HG02571 (cell line): ENCODE measurements around the gene HTR7.
A peak's percentile ranks its signal among the peaks of the same experiment; 100 is the strongest.
"Not testable (repeated sequence)": the region's sequence is repeated elsewhere in the genome, so short reads cannot be mapped to it uniquely, and the experiment has no call there.

Source experiments
- ATAC-seq: cut with Tn5 transposase; IDR thresholded peaks from one replicate; pipeline ENCODE4 v1.9.1; 2021; ENCODE audit warnings: mild to moderate bottlenecking, moderate library complexity; ENCODE audit not compliant: unreplicated experiment

Gene HTR7

DNA sequence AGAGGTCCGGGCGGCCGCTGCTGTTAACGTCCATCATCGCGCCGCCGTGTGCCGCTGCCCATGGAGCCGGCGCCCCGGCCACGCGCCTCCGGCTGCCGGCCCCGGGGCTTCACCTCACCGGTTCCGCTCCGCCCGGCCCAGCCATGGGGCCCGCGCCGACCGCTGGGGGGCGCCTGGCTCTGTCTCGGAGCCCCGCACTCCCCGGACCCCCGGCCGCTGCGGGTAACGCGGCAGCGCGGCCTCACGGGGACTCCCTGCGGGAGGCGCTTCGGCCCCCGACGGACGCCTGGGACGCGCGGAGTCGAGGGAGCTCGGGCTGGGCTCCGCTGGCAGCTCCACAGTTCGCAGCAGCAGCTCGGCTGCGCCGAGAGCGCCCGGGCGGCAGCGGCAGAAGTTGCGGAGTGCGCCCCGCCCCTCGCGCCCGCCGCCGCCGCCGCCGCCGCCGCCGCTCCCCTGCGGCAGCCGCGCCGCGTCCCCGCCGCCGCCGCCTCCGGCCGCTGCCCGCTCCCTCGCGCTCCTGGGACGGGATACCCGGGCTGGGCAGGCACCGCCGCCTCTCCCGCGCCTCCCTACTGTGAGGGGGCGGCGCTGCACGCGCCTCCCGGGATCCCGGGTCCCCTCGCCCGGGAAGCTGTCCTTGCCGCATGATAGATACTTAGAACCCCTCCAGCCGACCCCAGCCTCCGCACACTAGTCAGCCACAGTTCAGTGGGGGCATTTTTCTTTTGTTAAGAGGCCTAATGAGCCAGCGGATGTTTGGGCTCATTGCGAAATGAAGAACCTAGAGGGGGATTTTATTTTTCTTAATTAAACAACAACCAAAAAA lies at the start of gene HTR7:
HTR7 (minus strand) TSS at position 405 of the 826 bp plus-strand sequence; CDS start at position 37, 368 bp downstream.
- ATAC-seq, result peak; percentile 70

DNA sequence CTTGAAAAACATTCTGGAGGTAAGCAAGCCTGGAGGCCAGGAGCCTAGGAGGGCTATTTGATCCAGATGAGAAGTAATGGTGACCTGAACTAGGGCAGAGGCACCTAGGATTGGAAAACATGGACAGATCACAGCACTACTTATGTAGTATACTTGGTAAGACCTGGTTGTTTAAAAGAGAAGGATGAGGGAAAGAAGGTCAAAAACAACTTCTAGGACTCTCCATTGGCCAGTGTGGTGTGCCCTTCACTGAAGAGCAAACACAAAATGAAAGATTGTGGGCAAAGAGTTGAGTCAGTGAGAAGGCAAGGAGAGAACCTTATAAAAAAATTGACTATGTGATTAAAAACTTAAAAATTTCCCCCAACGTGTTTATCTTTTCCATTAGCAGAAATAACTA lies 48.8 kb upstream of the HTR7 start:
- no peak for ATAC-seq

GRCh38 chr10:90905925-90906324 lies 48.1 kb upstream of the HTR7 start:
- ATAC-seq, result no peak

- ATAC-seq, result not testable (repeated sequence)
Observed at GRCh38 chr10:90896916-90897315, 39.1 kb upstream of the HTR7 start.

GRCh38 chr10:90893190-90893589 lies 35.4 kb upstream of the HTR7 start:
- ATAC-seq, result no peak

DNA sequence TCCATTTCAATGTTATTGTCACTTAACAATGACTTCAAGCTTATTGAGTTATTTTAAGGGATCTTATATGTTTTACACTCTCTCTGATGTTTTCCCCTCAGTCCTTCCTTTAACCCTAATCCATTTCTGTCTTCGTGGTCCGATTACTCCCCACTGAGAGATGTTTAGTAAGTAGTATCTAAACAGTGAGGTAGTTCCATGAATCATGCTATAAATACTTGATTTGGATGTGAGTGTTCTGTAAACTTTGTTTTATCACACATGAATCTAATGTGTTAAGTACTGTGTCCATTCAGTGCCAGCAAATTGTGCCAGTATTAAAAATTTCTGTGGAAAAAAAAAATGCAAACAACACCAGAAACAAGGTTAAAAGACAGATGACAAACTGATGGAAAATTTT lies 32.5 kb upstream of the HTR7 start:
- ATAC-seq, result no peak

DNA sequence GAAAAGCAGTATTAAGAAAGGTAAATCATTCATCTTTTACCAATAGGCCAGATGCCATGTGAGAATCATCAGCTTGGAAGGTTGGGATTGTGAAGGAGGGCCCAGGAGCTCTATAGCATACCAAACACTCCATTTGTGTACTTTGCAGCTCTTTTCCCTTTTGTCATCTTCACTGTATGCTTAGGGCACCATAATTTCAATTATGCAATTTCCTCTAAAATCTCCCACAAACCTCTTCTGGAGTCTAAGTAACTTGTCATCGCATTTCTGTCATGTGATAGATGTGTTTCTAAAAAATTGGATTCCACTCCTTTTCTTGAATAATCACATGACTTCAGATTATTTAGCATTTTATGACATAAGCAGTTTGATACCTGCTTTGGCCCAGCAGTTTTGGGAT lies 31.8 kb upstream of the HTR7 start:
- no peak for ATAC-seq

DNA sequence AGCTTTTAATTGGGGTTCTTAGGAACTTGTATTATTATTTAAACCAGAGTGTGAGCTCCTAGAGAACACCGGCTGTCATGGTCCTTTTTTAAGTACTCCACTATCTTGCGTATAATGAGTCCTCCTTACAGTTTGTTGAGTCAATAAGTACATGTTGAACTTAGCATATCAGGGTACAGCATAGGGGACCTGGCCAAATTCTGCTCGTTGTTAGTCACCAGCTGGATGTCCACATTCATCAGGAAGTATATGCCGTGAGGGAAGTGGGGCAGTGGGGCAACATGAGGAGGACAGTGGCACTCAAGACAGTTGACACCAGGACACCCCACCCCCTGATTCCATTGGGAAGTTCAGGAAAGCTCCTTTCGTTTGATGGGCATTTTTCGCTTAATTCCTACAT lies 30.5 kb upstream of the HTR7 start:
- no peak for ATAC-seq

DNA sequence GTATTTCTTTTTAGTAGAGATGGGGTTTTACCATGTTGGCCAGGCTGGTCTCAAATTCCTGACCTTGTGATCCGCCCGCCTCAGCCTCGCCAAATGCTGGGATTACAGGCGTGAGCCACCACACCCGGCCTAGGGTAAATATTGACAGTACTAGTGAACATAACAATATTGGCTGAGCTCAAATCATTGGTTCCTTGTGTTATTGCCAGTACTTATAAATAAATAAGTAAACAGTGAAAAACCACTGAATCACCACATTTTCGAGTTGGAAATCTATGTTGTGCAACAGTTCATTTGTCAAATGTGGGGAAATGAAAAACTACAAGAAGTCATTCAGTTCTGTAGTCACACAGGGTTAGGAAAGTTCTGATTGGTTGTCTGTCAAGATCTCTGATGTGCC lies 29.7 kb upstream of the HTR7 start:
- no peak for ATAC-seq

GRCh38 chr10:90885176-90885575 lies 27.3 kb upstream of the HTR7 start:
- ATAC-seq, result no peak

GRCh38 chr10:90884431-90884830 lies 26.6 kb upstream of the HTR7 start:
- no peak for ATAC-seq

DNA sequence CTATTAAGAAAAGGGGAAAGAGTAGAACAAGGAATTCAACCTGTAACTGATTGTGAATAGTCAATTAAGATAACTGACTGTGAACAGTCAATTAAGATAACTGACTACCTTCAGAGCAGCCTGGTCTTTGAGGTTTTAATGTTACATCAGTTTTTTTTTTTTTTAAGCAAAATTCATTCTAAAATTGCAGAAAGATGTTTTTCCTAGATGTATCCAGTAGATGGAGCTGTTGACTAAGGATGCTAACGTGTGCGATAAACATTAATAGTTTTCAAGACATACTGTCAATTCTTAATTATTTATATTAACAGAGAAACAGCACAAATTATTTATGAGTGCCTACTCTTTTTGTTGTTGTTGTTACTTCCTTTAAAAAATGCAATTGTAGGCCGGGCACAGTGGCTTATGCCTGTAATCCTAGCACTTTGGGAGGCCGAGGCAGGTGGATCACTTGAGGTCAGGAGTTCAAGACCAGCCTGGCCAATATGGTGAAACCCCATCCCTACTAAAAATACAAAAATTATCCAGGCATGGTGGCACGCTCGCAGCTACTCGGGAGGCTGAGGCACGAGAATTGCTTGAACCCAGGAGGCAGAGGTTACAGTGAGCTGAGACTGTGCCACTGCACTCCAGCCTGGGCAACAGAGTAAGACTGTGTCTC lies 22.4 kb upstream of the HTR7 start:
- not testable (repeated sequence) for ATAC-seq

GRCh38 chr10:90879062-90879461 lies 21.2 kb upstream of the HTR7 start:
- no peak for ATAC-seq

DNA sequence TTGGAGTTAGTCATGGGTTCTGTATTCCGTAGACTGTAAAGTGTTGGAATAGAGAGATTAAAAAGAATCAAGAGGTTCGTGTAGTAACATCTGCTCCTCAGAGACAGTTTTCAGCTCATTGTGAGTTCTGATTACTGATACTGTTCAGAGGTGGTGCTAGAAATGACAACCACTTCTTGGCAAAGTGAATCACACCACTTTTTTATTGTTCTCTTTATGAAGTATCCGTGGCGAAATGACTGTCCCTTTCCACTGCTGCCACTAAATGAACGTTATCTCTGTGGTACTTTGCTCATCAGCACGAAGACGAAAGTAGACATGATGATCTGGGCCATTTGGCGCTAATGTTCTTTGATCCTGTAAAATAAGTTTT lies 14.8 kb upstream of the HTR7 start:
- ATAC-seq, result no peak

DNA sequence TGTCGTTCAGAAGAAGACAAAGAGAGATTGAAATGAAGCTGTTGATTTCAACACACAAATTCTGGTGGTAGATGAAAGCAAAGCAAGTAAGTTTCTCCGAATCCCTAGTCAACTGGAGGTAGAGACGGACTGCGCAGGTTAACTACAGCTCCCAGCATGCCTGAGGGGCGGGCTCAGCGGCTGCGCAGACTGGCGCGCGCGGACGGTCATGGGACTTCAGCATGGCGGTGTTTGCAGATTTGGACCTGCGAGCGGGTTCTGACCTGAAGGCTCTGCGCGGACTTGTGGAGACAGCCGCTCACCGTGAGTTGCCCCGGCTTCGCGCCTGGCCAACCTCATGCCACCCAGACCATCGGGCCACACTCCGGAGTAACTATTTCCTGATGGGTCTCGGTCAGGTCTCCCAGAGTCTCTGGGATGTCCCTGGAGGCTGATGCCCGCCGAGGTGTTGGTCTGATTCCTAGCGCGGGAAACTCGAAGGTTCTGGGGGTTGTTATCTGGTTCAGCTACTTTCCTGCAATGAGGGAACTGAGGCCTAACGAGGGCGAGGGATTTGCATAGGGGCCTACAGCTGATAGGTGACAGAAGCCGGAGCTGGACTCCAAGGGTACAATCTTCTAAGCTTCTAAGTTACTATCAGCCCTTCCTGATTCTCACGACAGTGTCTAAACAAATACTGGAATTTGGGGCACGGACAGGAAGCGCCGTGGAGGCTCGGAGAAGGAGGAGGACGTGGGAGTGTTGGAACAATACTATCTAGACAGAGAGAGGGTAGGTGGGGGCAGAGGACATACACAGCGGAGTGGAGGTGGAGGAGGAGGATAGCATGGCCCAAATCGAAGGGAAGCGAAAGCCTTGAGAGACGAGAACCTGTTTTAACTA lies 14.2 kb upstream of the HTR7 start, which contains the start of gene RPP30:
RPP30 (plus strand) TSS at position 209 of the 882 bp plus-strand sequence; CDS start at position 222, 13 bp downstream.
- peak; percentile 98 for ATAC-seq

GRCh38 chr10:90871279-90871765 lies 13.5 kb upstream of the HTR7 start:
- peak; percentile 64 for ATAC-seq

DNA sequence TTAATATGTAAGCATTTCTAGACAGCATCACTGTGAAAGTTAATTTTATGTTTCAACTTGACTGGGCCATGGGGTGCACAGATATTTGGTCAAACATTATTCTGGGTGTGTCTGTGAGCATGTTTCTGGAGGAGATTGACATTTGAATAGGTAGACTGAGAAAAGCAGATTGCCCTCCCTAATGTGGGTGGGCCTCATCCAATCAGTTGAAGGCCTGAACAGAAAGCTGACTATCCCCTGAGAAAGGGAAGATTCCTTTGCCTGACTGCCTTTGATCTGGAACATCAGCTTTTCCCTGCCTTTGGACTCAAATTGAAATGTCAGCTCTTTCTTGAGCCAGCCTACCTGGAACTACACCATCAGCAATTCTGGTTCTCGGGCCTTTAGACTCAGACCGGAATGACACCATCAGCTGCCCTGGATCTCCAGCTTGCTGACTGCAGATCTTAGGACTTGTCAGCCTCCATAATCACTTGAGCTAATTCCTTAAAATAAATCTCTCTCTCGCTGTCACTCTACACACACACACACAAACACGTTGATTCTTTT lies 8.3 kb upstream of the HTR7 start:
- ATAC-seq, result no peak

DNA sequence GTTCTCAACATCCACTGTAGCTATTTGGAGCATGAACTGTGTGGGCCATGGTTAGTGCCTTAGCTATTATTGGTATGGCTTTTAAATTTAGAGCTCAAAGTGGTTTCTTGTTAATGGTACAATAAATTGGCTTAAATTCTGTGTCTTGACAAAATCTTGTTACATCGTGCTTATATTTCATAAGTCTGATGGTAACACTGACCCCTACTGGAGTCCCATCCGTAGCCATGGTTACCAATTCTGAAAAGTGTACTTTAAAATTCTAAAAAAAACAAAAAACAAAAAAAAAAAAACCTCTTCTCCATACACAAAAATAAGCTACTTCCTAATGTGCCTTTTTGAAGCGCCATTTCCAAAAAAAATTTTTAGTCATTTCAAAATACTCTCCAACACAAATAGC lies 7.6 kb upstream of the HTR7 start:
- ATAC-seq, result no peak

DNA sequence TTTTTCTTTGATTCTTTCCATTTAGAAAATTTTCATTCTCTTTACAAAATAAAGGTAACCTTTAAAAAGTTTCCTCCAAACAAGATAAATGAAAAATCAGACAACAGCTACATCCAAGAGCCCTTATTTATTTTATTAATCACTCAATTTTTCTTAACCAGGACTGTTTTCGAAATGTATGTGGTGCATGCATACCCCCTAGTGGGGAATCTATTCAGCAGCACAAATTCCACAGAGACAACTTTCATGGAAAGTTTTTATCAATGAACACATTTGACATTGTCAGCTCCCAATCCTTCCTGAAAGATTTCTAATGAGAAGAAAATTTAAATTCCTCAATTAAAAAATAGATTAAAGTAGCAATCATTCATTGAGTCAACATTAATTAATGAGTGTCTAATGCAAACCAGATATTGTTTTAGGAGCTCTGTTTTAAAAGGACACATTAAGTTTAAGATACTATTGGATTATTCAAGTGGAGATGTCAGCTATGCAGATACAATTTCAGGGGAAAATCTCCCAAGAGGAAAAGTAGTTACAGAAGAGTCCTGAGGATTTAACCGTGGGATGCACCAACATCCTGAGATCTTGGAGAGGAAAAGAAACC lies 5.2 kb upstream of the HTR7 start:
- ATAC-seq, result no peak

DNA sequence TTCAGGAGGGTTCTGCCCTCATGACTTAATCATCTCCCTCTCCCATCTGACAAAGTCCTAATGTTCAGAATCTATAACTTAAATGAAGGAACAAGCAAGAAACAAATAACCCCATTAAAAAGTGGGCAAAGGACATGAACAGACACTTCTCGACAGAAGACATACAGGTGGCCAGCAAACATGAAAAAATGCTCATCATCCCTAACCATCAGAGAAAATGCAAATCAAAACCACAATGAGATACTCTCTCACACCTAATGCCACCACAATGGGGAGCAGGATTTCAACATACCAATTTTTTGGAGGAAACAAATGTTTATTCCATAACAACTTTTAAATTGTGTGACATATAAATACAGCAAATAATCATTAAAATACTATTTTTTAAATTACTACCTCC lies 3.0 kb upstream of the HTR7 start:
- no peak for ATAC-seq
